Spleen (tissue), 7 donors: ENCODE data around the gene TRIM54.

Experiments
- POLR2A ChIP-seq, 3 donors: fragments of 450-650 bp; IDR thresholded peaks; one replicate each; pipeline ENCODE4 v1.5.1; 2017; ENCODE audit warnings: antibody characterized with exemption in 3 of 3, mild to moderate bottlenecking in 1 of 3
- TF ChIP-seq, protein P1 (sequence below), 11 experiments: fragments of 200-600 bp in 7 of 11; fragments of 450-650 bp in 4 of 11; sonication (generic) in 4 of 11; IDR thresholded peaks in 8 of 11; conservative IDR thresholded peaks in 3 of 11; 1 replicate in 7 of 11; 2 replicates in 4 of 11; pipeline versions ENCODE4 v1.4.0 to v1.8.0; 2016 to 2021; ENCODE audit warnings: antibody characterized with exemption in 11 of 11, inconsistent platforms in 4 of 11, mild to moderate bottlenecking in 1 of 11
- donor health status: DM: no; HTN: no; CAD: no; lungs with moderate emphysema.
- donor health status: DM: no; HTN: no; CAD: no.
- donor health status: DM: no; HTN: no; CAD: no.

DNA sequence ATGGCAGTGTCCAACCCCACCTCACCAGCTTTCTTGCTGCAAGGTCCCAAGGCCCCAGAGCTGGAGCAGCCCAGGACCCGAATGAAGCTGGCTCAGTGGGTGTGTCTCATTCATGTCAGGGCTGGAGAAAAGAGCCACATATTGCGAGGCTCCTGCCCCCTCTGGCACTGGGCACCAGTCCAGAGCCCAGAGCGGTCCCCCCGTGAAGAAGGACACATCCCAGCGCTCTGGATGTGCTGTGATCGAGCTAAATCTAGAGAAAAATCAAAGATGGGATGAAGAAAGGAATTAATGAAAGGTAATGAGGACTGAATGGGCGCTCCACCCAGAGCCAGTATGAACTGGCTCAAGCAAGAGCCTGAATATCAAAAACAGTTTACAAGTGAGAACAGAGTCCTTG, 53.9 kb downstream of the TRIM54 start:
- TF ChIP-seq, protein P1, sequence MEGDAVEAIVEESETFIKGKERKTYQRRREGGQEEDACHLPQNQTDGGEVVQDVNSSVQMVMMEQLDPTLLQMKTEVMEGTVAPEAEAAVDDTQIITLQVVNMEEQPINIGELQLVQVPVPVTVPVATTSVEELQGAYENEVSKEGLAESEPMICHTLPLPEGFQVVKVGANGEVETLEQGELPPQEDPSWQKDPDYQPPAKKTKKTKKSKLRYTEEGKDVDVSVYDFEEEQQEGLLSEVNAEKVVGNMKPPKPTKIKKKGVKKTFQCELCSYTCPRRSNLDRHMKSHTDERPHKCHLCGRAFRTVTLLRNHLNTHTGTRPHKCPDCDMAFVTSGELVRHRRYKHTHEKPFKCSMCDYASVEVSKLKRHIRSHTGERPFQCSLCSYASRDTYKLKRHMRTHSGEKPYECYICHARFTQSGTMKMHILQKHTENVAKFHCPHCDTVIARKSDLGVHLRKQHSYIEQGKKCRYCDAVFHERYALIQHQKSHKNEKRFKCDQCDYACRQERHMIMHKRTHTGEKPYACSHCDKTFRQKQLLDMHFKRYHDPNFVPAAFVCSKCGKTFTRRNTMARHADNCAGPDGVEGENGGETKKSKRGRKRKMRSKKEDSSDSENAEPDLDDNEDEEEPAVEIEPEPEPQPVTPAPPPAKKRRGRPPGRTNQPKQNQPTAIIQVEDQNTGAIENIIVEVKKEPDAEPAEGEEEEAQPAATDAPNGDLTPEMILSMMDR (IDR thresholded peaks at IDR 0.05 in 8 of 11, conservative IDR thresholded peaks at IDR 0.05 in 3 of 11) = no peak
- no peak for TF ChIP-seq POLR2A (IDR thresholded peaks at IDR 0.05)
